H9 (cell line): Measurements from ENCODE around the gene TREML2. TPM values are rescaled to one million over a fixed set of nuclear protein-coding genes. Genes with fewer than 3 reads are reported as not detected.

ENCODE experiments used
- DNase-seq: peaks from one replicate; pipeline ENCODE4 v3.0.0-alpha.2; 2017
- H2AFZ ChIP-seq: one replicate; pipeline ENCODE4 v1.6.1; 2013; ENCODE audit warnings: mild to moderate bottlenecking, low read length, control low read depth, moderate library complexity
- H2AK5ac ChIP-seq: 2 replicates; pipeline ENCODE4 v1.6.1; 2013; ENCODE audit warnings: low read length, control low read depth, mixed read lengths; ENCODE audit not compliant: insufficient read length
- H2BK120ac ChIP-seq: one replicate; pipeline ENCODE4 v1.6.1; 2013; ENCODE audit warnings: low read depth, mild to moderate bottlenecking, low read length, control low read depth, inconsistent platforms; ENCODE audit not compliant: poor library complexity, severe bottlenecking
- H2BK12ac ChIP-seq: 2 replicates; pipeline ENCODE4 v1.6.1; 2013; ENCODE audit warnings: low read length, control low read depth, mixed read lengths, low read depth; ENCODE audit not compliant: insufficient read length
- H2BK15ac ChIP-seq: 2 replicates; pipeline ENCODE4 v1.6.1; 2013; ENCODE audit warnings: low read depth, low read length, control low read depth
- H2BK20ac ChIP-seq: one replicate; pipeline ENCODE4 v1.6.1; 2013; ENCODE audit warnings: low read depth, mild to moderate bottlenecking, low read length, control low read depth, inconsistent platforms; ENCODE audit not compliant: poor library complexity, severe bottlenecking
- H2BK5ac ChIP-seq: 2 replicates; pipeline ENCODE4 v1.6.1; 2013; ENCODE audit warnings: low read length, control low read depth, mixed read lengths; ENCODE audit not compliant: insufficient read length
- H3K14ac ChIP-seq: 2 replicates; pipeline ENCODE4 v1.6.1; 2013; ENCODE audit warnings: low read length, control low read depth; ENCODE audit not compliant: insufficient read depth
- H3K18ac ChIP-seq: 2 replicates; pipeline ENCODE4 v1.6.1; 2013; ENCODE audit warnings: low read depth, mild to moderate bottlenecking, mixed read lengths, low read length, control low read depth; ENCODE audit not compliant: insufficient read length
- H3K23ac ChIP-seq: 2 replicates; pipeline ENCODE4 v1.6.1; 2013; ENCODE audit warnings: low read length, control low read depth, mixed read lengths, low read depth; ENCODE audit not compliant: insufficient read length
- H3K23me2 ChIP-seq: 2 replicates; pipeline ENCODE4 v1.6.1; 2013; ENCODE audit warnings: low read depth, mild to moderate bottlenecking, mixed read lengths, low read length, control low read depth; ENCODE audit not compliant: insufficient read length, poor library complexity, severe bottlenecking
- H3K27ac ChIP-seq: 2 replicates; pipeline ENCODE4 v1.5.1; 2013; ENCODE audit warnings: low read length, control low read depth, mixed read lengths, low read depth; ENCODE audit not compliant: insufficient read length
- H3K27me3 ChIP-seq: 2 replicates; pipeline ENCODE4 v1.6.1; 2013; ENCODE audit warnings: low read length, control low read depth, inconsistent platforms; ENCODE audit not compliant: insufficient read depth
- H3K4ac ChIP-seq: 2 replicates; pipeline ENCODE4 v1.6.1; 2013; ENCODE audit warnings: low read depth, mild to moderate bottlenecking, control low read depth, inconsistent platforms, low read length, moderate library complexity
- H3K4me1 ChIP-seq: 2 replicates; pipeline ENCODE4 v1.6.1; 2013; ENCODE audit warnings: low read length, control low read depth, inconsistent platforms; ENCODE audit not compliant: insufficient read depth
- H3K4me2 ChIP-seq: 2 replicates; pipeline ENCODE4 v1.6.1; 2013; ENCODE audit warnings: low read length, control low read depth, mixed read lengths; ENCODE audit not compliant: insufficient read length, insufficient read depth
- H3K56ac ChIP-seq: 2 replicates; pipeline ENCODE4 v1.6.1; 2013; ENCODE audit warnings: low read depth, mild to moderate bottlenecking, mixed read lengths, low read length, control low read depth; ENCODE audit not compliant: insufficient read length
- H3K79me1 ChIP-seq: 2 replicates; pipeline ENCODE4 v1.6.1; 2013; ENCODE audit warnings: low read depth, mild to moderate bottlenecking, moderate library complexity, low read length, control low read depth, inconsistent platforms; ENCODE audit not compliant: insufficient read depth, poor library complexity, severe bottlenecking
- H3K79me2 ChIP-seq: 2 replicates; pipeline ENCODE4 v1.6.1; 2013; ENCODE audit warnings: low read length, control low read depth, inconsistent platforms; ENCODE audit not compliant: insufficient read depth
- H3K9ac ChIP-seq: 2 replicates; pipeline ENCODE4 v1.6.1; 2013; ENCODE audit warnings: low read length, control low read depth, mixed read lengths; ENCODE audit not compliant: insufficient read length; ENCODE audit errors: extremely low read depth
- H3K9me3 ChIP-seq: one replicate; pipeline ENCODE4 v1.6.1; 2013; ENCODE audit warnings: low read depth, low read length, inconsistent platforms; ENCODE audit not compliant: control insufficient read depth
- H3T11ph ChIP-seq: one replicate; pipeline ENCODE4 v1.6.1; 2013; ENCODE audit warnings: mild to moderate bottlenecking, low read length, control low read depth, inconsistent platforms
- H4K20me1 ChIP-seq: one replicate; pipeline ENCODE4 v1.6.1; 2013; ENCODE audit not compliant: control insufficient read depth, insufficient read length, insufficient read depth
- H4K5ac ChIP-seq: 2 replicates; pipeline ENCODE4 v1.6.1; 2013; ENCODE audit warnings: low read depth, mild to moderate bottlenecking, mixed read lengths, low read length, control low read depth; ENCODE audit not compliant: insufficient read length
- H4K8ac ChIP-seq: replicated peaks from 2 replicates; pipeline ENCODE4 v1.6.1; 2013; ENCODE audit warnings: low read length, control low read depth, mixed read lengths, low read depth; ENCODE audit not compliant: insufficient read length
- H4K91ac ChIP-seq: 2 replicates; pipeline ENCODE4 v1.6.1; 2013; ENCODE audit warnings: low read depth, mild to moderate bottlenecking, moderate library complexity, mixed read lengths, low read length, control low read depth; ENCODE audit not compliant: insufficient read length
- H3K27ac Mint-ChIP-seq, 3 experiments: 2 replicates in 2 of 3; 3 replicates in 1 of 3; pipeline ENCODE4 v1.8.0; 2020 to 2021; ENCODE audit warnings: mixed read lengths in 3 of 3, mild to moderate bottlenecking in 1 of 3, moderate library complexity in 1 of 3
- H3K27me3 Mint-ChIP-seq: 2 replicates; pipeline ENCODE4 v1.8.0; 2021; ENCODE audit warnings: low read depth, mild to moderate bottlenecking, moderate library complexity, mixed read lengths
- H3K36me3 Mint-ChIP-seq, 3 experiments: 2 replicates in 2 of 3; 3 replicates in 1 of 3; pipeline ENCODE4 v1.8.0; 2020 to 2021; ENCODE audit warnings: low read depth in 3 of 3, mixed read lengths in 3 of 3; ENCODE audit not compliant: insufficient read depth in 1 of 3
- H3K4me1 Mint-ChIP-seq, 2 experiments: 2 replicates each; pipeline ENCODE4 v1.8.0; 2020; ENCODE audit warnings: mixed read lengths in 2 of 2
- H3K4me3 Mint-ChIP-seq, 2 experiments: 2 replicates in 1 of 2; 3 replicates in 1 of 2; pipeline ENCODE4 v1.8.0; 2020 to 2021; ENCODE audit warnings: mild to moderate bottlenecking in 2 of 2, mixed read lengths in 2 of 2, moderate library complexity in 1 of 2
- H3K9me3 Mint-ChIP-seq, 2 experiments: 2 replicates in 1 of 2; 3 replicates in 1 of 2; pipeline ENCODE4 v1.8.0; 2020; ENCODE audit warnings: mild to moderate bottlenecking in 2 of 2, mixed read lengths in 2 of 2, moderate library complexity in 1 of 2
- CTCF ChIP-seq: fragments of 200-600 bp; sonication (generic); conservative IDR thresholded peaks from 3 replicates; pipeline ENCODE4 v1.8.0; 2021; ENCODE audit warnings: antibody characterized with exemption, mild to moderate bottlenecking
- WGBS: extraction: QIAGEN DNeasy Blood & Tissue Kit; methylation state at CpG from one replicate; pipeline ENCODE4 v1.1.7; 2013; ENCODE audit warnings: missing lambda C conversion rate, low lambda C conversion rate, mixed read lengths; ENCODE audit not compliant: insufficient read length; ENCODE audit errors: extremely low coverage; 5-methylcytosine and 5-hydroxymethylcytosine counted together
- total RNA-seq: library from RNA; stranded (reverse); gene quantifications from 2 replicates; pipeline ENCODE4 v1.2.1, GENCODE V29; 2021

Gene TREML2
- total RNA-seq, 1 experiment from 2014 or later = 0.07 TPM

GRCh38 chr6:41222513-41222912 is 21.6 kb upstream of the TREML2 start:
- no peaks in the 10 kb centered on the region; a peak in 2 of 7 replicates for H3K36me3 Mint-ChIP-seq
- no peak for DNase-seq
- peaks cover 11% of the 10 kb centered on the region; the same call in 1 of the 2 replicates for H3K27me3 Mint-ChIP-seq
- H3K27ac Mint-ChIP-seq = no peak overlapping the region
- no peak for TF ChIP-seq CTCF
- Histone ChIP-seq H3K4me2 (no peak overlapping the region), H3K4ac (no peak overlapping the region), H3K9me3 (no peaks in the 10 kb centered on the region), H3K14ac (no peak overlapping the region; the same call in 1 of the 2 replicates), H3K23me2 (no peaks in the 10 kb centered on the region), H4K91ac (no peak overlapping the region), H4K8ac (no peak overlapping the region), H3K79me2 (no peaks in the 10 kb centered on the region), H3T11ph (no peak overlapping the region), H3K56ac (no peak overlapping the region), H2BK15ac (no peak overlapping the region), H3K9ac (no peak overlapping the region), H4K20me1 (no peaks in the 10 kb centered on the region), H2BK120ac (no peak overlapping the region), H3K27ac (no peak overlapping the region), H2BK5ac (no peak overlapping the region), H2BK20ac (no peak overlapping the region), H4K5ac (no peak overlapping the region), H3K23ac (no peak overlapping the region), H3K4me1 (no peaks in the 10 kb centered on the region), H2BK12ac (no peak overlapping the region), H3K79me1 (no peaks in the 10 kb centered on the region), H2AK5ac (no peak overlapping the region), H3K18ac (no peak overlapping the region), H3K27me3 (no peaks in the 10 kb centered on the region), H2AFZ (no peak overlapping the region)
- no CpG with 5 or more reads among the region's 5 CpGs for WGBS
- no peak overlapping the region for H3K4me3 Mint-ChIP-seq
- peaks cover 8 to 10% of the 10 kb centered on the region in 2 experiments; a peak in 4 of 5 replicates for H3K9me3 Mint-ChIP-seq
- H3K4me1 Mint-ChIP-seq = no peaks in the 10 kb centered on the region
